Subcutaneous abdominal adipose tissue (tissue), 5 donors: ENCODE results near the gene PATJ.
"Not testable (repeated sequence)": the region's sequence is repeated elsewhere in the genome, so short reads cannot be mapped to it uniquely, and the experiment has no call there.

Experiments
- H3K27ac ChIP-seq: one replicate; pipeline ENCODE4 v1.7.0; 2013; ENCODE audit warnings: low read depth, mild to moderate bottlenecking, inconsistent platforms, low read length, moderate library complexity
- H3K27me3 ChIP-seq, 5 donors: one replicate each; pipeline ENCODE4 v1.7.0; 2013; ENCODE audit warnings: low read length in 5 of 5, inconsistent platforms in 1 of 5; ENCODE audit not compliant: control insufficient read depth in 5 of 5, insufficient read depth in 4 of 5
- H3K36me3 ChIP-seq, 5 donors: one replicate each; pipeline ENCODE4 v1.7.0; 2013; ENCODE audit warnings: low read length in 5 of 5; ENCODE audit not compliant: control insufficient read depth in 5 of 5, insufficient read depth in 5 of 5
- H3K4me1 ChIP-seq, 5 donors: one replicate each; pipeline ENCODE4 v1.7.0; 2013; ENCODE audit warnings: low read length in 5 of 5, mild to moderate bottlenecking in 3 of 5, moderate library complexity in 1 of 5; ENCODE audit not compliant: control insufficient read depth in 5 of 5, insufficient read depth in 5 of 5
- H3K4me3 ChIP-seq, 5 donors: one replicate each; pipeline ENCODE4 v1.7.0; 2013; ENCODE audit warnings: low read length in 5 of 5, low read depth in 1 of 5
- H3K9ac ChIP-seq, 5 donors: one replicate each; pipeline ENCODE4 v1.7.0; 2013; ENCODE audit warnings: low read length in 5 of 5, mild to moderate bottlenecking in 4 of 5, moderate library complexity in 3 of 5
- H3K9me3 ChIP-seq, 5 donors: one replicate each; pipeline ENCODE4 v1.7.0; 2013; ENCODE audit warnings: low read length in 5 of 5; ENCODE audit not compliant: control insufficient read depth in 5 of 5
- donor health status: healthy.
- donor health status: healthy.
- donor health status: healthy.
- donor health status: healthy.
- donor health status: healthy.

Gene PATJ

DNA sequence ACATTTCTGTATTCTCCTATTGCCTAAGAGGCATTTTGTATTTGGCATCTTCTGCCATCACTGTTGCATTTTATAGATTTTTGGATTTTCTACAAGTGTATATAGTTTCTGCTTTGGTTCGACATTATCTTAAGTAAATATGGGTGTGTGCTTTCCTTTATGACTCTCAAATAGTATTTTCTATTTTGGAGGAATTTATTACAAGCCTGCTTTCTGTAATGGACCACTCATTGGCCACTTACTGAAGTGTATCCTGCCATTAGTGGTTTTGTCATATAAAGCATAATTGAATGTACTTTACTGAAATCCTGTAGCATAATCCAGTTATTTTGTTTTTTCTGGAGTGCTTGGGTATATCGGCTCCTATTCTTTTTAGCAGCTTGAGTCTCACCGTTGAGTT lies 184.3 kb downstream of the PATJ start:
- H3K36me3 ChIP-seq, result no peaks in the 10 kb centered on the region

DNA sequence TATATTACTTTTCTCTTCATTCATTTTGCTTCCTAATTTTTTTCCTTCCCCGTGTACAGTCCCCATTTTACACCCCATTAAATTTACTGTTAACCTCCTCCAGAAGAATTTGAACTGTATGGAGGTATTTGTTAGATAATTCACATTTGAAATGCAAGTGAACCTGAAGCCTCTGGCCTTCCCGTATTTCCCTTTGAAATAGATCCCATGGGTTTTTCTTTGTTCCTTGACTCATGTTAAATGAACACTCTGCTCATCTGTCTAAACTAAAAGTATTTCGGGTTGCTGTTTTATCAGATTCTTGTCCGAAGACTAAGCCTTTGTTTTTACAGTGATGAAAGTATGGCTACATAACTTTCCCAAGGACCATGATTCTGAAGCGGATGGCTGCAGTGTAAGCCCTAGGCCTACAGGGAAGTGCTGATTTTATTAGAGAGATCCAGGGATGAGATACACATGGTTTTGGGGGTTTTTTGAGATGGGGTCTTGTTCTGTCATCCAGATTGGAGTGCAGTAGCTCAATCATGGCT lies 187.9 kb downstream of the PATJ start:
- Histone ChIP-seq H3K9ac (no peak overlapping the region), H3K27me3 (no peaks in the 10 kb centered on the region), H3K36me3 (no peaks in the 10 kb centered on the region), H3K27ac (no peak overlapping the region), H3K4me1 (no peaks in the 10 kb centered on the region), H3K4me3 (no peak overlapping the region), H3K9me3 (no peaks in the 10 kb centered on the region)

More for the DNA sequence above, 184.3 kb downstream of the PATJ start:
- Histone ChIP-seq H3K27me3 (no peaks in the 10 kb centered on the region), H3K4me1 (no peaks in the 10 kb centered on the region), H3K9ac (no peak overlapping the region), H3K27ac (no peak overlapping the region), H3K4me3 (no peak overlapping the region), H3K9me3 (no peaks in the 10 kb centered on the region)

DNA sequence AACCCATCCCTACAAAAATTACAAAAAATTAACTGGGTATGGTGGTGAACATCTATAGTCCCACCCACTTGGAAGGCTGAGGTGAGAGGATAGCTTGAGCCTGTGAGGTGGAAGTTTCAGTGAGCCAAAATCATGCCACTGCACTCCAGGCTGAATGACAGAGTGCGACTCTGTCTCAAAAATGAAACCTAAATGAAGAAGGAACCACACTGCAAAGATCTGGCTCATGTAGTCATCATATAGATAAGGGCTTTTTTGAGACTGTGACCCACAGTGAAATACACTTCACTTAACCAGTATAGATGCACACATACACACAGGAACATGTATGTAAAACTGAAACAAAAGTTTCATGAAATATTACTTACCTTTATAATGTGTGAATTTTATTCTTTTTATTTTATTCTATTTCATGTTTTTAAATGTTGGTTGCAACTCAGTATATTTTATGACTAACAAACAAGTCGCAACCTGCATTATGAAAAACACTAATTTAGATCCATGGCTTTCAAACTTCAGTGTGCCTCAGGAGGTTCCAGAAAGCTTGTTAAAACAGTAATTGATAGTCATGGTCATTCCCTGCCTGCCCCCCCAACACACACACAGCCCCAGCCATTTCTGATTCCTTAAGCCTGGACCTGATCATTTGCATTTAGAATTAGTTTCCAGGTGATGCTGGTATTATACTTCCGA lies 189.5 kb downstream of the PATJ start:
- Histone ChIP-seq H3K27ac (no peak overlapping the region), H3K27me3 (no peaks in the 10 kb centered on the region), H3K36me3 (no peaks in the 10 kb centered on the region), H3K4me3 (no peak overlapping the region), H3K9ac (no peak overlapping the region), H3K4me1 (no peaks in the 10 kb centered on the region), H3K9me3 (no peaks in the 10 kb centered on the region)

DNA sequence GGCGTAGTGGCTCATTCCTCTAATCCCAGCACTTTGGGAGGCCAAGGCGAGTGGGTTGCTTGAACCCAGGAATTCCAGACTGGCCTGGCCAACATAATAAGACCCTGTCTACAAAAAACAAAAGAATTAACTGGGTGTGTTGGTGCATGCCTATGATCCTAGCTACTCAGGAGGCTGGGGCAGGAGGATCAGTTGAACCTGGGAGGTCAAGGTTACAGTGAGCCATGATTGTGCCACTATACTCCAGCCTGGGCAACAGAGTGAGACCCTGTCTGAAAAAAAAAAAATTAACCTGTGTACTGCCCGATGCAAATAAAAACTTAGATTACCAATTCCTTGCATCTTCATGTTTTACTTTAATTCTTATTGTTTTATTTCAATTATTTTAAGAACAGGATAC lies 193.2 kb downstream of the PATJ start:
- H3K4me1 ChIP-seq, result no peaks in the 10 kb centered on the region
- H3K9me3 ChIP-seq, result no peaks in the 10 kb centered on the region
- no peak overlapping the region for H3K9ac ChIP-seq
- no peak overlapping the region for H3K27ac ChIP-seq
- no peaks in the 10 kb centered on the region for H3K36me3 ChIP-seq
- no peaks in the 10 kb centered on the region for H3K27me3 ChIP-seq
- no peak overlapping the region for H3K4me3 ChIP-seq

DNA sequence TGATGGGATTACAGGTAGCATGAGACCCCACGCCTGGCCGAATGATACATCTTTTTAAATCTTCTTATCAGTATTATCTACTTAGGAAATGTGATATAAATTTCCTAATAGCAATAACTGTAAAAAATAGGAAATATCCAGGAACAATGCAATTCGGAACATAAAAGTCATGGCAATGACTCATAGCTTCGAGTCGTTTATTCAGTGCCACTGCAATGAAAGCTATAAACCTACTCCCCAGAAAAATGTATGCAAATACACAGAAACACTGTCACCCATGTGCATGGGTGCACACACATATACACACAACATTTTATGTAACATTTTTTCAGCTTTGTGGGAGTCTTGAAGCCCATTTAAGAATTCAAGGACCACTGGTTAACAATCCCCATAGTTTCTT lies 194.6 kb downstream of the PATJ start:
- no peaks in the 10 kb centered on the region for H3K36me3 ChIP-seq
- H3K27ac ChIP-seq, result no peak overlapping the region
- H3K27me3 ChIP-seq, result no peaks in the 10 kb centered on the region
- no peaks in the 10 kb centered on the region for H3K9me3 ChIP-seq
- no peaks in the 10 kb centered on the region for H3K4me1 ChIP-seq
- no peak overlapping the region for H3K9ac ChIP-seq
- no peak overlapping the region for H3K4me3 ChIP-seq

DNA sequence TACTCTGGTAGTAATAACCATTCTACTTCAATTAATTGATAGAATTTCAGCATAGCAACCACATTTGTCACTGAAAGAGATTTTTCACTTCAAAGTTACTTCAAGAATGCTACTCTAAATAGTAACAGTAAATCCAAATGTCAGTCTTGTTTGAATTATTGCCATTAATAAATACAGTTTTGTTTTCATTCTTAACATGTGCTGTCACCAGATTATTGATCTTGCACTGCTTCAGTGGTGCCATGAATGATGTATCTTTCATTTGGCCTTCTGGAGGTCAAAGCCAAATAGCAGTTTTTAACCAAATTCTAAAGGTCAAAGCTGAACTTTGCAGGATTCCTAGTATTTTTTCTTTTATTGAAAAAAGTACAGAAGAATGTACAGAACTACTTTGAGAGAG lies 199.5 kb downstream of the PATJ start:
- Histone ChIP-seq H3K27ac (no peak overlapping the region), H3K9ac (no peak overlapping the region), H3K36me3 (no peaks in the 10 kb centered on the region), H3K4me1 (no peaks in the 10 kb centered on the region), H3K27me3 (no peaks in the 10 kb centered on the region), H3K4me3 (no peak overlapping the region), H3K9me3 (no peaks in the 10 kb centered on the region)

DNA sequence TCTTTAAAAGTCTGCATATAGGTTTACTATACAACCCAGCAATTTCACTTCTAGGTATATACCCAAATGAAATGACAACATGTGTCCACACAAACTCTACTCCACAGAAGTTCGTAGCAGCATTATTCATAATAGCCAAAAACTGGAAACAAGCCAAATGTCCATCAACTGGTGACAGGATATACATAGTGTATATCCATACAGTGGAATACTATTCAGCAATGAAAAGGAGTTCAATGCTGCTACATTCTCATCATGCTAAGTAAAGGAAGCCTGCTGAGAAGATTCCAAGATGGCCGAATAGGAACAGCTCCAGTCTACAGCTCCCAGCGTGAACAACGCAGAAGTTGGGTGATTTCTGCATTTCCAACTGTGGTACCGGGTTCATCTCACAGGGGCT lies 200.6 kb downstream of the PATJ start:
- H3K9ac ChIP-seq, result no peak overlapping the region
- H3K36me3 ChIP-seq, result no peaks in the 10 kb centered on the region
- no peaks in the 10 kb centered on the region for H3K4me1 ChIP-seq
- H3K4me3 ChIP-seq, result no peak overlapping the region
- no peaks in the 10 kb centered on the region for H3K9me3 ChIP-seq
- no peak overlapping the region for H3K27ac ChIP-seq
- H3K27me3 ChIP-seq, result no peaks in the 10 kb centered on the region

DNA sequence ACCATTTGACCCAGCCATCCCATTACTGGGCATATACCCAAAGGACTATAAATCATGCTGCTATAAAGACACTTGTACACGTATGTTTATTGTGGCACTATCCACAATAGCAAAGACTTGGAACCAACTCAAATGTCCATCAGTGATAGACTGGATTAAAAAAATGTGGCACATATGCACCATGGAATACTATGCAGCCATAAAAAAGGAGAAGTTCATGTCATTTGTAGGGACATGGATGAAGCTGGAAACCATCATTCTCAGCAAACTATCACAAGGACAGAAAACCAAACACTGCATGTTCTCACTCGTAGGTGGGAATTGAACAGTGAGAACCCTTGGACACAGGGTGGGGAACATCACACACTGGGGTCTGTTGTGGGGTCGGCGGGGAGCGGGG lies 206.4 kb downstream of the PATJ start:
- H3K27ac ChIP-seq, result not testable (repeated sequence)

DNA sequence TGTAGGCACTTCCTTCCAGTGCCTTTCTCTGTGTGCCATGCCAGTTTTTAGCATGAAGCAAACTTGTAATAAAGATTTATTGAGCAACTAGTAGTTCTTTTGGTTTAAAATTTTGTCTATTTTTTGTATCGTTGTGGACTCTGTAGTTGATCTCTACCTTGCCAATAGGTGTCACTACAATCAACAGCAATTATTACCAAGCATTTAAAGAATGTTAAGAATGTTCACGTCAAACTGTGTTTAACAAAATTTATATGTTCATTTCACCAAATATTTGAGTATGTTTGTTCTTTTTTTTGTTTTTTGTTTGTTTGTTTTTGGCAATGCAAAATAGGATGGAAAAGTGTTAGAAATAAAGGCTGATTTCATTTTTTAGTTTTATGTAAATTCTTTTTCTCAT lies 208.1 kb downstream of the PATJ start:
- Histone ChIP-seq H3K27me3 (no peaks in the 10 kb centered on the region), H3K9ac (no peak overlapping the region), H3K4me1 (peaks cover 0 to 4% (median 0%) of the 10 kb centered on the region in 5 donors), H3K36me3 (no peaks in the 10 kb centered on the region), H3K27ac (no peak overlapping the region), H3K9me3 (no peaks in the 10 kb centered on the region), H3K4me3 (no peak overlapping the region)

More for the DNA sequence above, 206.4 kb downstream of the PATJ start:
- not testable (repeated sequence) for H3K9me3 ChIP-seq, H3K36me3 ChIP-seq, H3K4me3 ChIP-seq, H3K27me3 ChIP-seq, H3K4me1 ChIP-seq, H3K9ac ChIP-seq

DNA sequence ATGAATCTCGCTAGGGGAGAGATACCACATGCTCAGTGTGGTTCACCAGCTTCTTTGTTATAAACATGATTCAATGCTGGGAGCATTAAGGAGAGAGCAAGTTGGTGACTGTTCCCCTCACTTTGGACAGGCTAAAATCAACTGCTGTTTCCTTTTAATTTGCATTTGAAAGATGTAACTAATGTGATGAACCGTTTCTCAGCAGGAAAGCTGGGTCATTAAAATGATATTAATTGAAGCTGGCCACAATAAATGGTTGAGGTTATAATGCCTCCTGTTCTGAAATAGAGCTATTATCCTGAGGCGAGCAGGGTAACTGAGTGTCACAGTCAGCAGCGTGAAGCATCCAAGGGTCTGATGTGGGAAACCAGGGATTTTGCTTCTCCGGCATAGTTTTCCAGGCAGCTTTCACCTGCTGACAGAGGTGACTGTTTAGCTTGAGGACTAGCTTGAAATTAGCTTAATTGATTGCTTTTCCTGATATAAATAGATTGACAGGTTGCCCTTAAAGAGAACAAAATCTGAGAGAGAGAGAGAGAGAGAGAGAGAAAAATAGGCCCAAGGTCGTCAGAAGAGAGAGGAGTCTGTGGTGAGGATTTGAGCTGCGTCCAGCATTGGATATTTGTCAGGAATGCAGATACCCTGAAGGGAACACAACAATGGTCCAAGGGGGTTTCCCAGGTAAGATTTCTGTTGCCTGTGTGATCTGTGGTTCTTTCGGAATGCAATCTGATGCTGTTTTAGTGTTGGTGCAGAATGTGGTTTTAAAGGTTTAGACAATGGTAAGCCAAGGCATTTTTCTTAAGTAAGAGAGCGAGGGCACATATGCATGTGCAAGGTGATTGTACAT lies 209.7 kb downstream of the PATJ start:
- no peak overlapping the region for H3K27ac ChIP-seq
- H3K4me3 ChIP-seq, result no peak overlapping the region
- peaks cover 0 to 4% (median 0%) of the 10 kb centered on the region in 5 donors for H3K4me1 ChIP-seq
- no peaks in the 10 kb centered on the region for H3K27me3 ChIP-seq
- H3K36me3 ChIP-seq, result no peaks in the 10 kb centered on the region
- no peaks in the 10 kb centered on the region for H3K9me3 ChIP-seq
- H3K9ac ChIP-seq, result no peak overlapping the region
